Progenitor cell of endocrine pancreas (in vitro differentiated cells): ENCODE data around the gene PPP3CA. TPM values are rescaled to one million over a fixed set of nuclear protein-coding genes. Genes with fewer than 3 reads are reported as not detected.
"Not testable (repeated sequence)": the region's sequence is repeated elsewhere in the genome, so short reads cannot be mapped to it uniquely, and the experiment has no call there.

ENCODE experiments used
- DNase-seq: peaks from one replicate; pipeline ENCODE4 v3.0.0; 2021; ENCODE audit warnings: low spot score; ENCODE audit not compliant: unreplicated experiment
- H3K27ac Mint-ChIP-seq: 2 replicates; pipeline ENCODE4 v1.8.0; 2021; ENCODE audit warnings: mild to moderate bottlenecking, moderate library complexity, mixed read lengths
- H3K27me3 Mint-ChIP-seq: 2 replicates; pipeline ENCODE4 v1.8.0; 2021; ENCODE audit warnings: mixed read lengths
- H3K36me3 Mint-ChIP-seq: 2 replicates; pipeline ENCODE4 v1.8.0; 2022; ENCODE audit warnings: mixed read lengths; ENCODE audit not compliant: insufficient read depth
- H3K4me1 Mint-ChIP-seq: 2 replicates; pipeline ENCODE4 v1.8.0; 2021; ENCODE audit warnings: low read depth, mixed read lengths
- H3K4me3 Mint-ChIP-seq: 2 replicates; pipeline ENCODE4 v1.8.0; 2021; ENCODE audit warnings: low read depth, mild to moderate bottlenecking, moderate library complexity, mixed read lengths
- H3K9me3 Mint-ChIP-seq: 2 replicates; pipeline ENCODE4 v1.8.0; 2021; ENCODE audit warnings: low read depth, mixed read lengths
- total RNA-seq: library from RNA; stranded (reverse); gene quantifications from 2 replicates; pipeline ENCODE4 v1.2.1, GENCODE V29; 2021
- TF ChIP-seq, protein P1 (sequence below): fragments of 200-600 bp; sonication (generic); IDR thresholded peaks from one replicate; pipeline ENCODE4 v1.5.0; 2021; ENCODE audit warnings: antibody characterized with exemption, mild to moderate bottlenecking; ENCODE audit not compliant: unreplicated experiment

The PPP3CA gene
- total RNA-seq, 1 donor from 2014 or later = 22.5 TPM

DNA sequence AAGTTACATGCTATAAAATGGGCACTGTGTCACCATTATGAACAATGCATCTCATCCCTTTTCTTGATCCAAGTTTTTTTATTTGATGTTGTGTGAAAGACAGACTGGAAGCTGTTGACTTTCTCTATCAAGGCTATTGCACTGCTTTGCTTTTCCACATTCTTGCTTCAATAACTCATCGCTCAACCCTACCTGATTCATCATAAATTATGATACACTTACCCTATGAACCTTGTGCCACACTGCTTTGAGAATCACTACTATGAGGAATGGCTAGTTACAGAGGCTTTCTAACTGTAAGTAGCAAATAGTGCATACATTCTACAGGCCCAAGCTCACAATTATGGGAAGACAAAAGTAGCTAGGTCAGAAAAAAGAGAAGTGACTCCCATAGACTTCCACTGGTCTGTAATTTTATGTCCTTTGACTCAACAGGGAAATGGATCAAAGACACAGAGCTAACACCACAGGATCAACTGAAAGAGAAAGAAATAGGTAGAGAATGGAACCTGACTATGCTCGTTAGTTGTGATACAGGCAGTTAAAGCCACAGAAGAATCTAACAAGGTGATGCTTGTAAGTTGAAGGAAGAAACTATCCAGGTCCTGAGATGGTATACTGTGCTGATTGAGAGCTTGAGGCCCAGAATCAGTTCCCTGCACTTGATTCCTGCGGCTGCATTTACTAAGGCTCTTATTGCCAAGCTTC lies 163.5 kb downstream of the PPP3CA start:
- TF ChIP-seq, protein P1, sequence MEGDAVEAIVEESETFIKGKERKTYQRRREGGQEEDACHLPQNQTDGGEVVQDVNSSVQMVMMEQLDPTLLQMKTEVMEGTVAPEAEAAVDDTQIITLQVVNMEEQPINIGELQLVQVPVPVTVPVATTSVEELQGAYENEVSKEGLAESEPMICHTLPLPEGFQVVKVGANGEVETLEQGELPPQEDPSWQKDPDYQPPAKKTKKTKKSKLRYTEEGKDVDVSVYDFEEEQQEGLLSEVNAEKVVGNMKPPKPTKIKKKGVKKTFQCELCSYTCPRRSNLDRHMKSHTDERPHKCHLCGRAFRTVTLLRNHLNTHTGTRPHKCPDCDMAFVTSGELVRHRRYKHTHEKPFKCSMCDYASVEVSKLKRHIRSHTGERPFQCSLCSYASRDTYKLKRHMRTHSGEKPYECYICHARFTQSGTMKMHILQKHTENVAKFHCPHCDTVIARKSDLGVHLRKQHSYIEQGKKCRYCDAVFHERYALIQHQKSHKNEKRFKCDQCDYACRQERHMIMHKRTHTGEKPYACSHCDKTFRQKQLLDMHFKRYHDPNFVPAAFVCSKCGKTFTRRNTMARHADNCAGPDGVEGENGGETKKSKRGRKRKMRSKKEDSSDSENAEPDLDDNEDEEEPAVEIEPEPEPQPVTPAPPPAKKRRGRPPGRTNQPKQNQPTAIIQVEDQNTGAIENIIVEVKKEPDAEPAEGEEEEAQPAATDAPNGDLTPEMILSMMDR = no peak
- H3K9me3 Mint-ChIP-seq = peaks cover 16% of the 10 kb centered on the region
- H3K4me1 Mint-ChIP-seq = peaks cover 2% of the 10 kb centered on the region
- H3K36me3 Mint-ChIP-seq = peaks cover 17% of the 10 kb centered on the region
- H3K27me3 Mint-ChIP-seq = no peaks in the 10 kb centered on the region
- H3K4me3 Mint-ChIP-seq = no peak overlapping the region
- DNase-seq = no peak
- H3K27ac Mint-ChIP-seq = no peak overlapping the region

DNA sequence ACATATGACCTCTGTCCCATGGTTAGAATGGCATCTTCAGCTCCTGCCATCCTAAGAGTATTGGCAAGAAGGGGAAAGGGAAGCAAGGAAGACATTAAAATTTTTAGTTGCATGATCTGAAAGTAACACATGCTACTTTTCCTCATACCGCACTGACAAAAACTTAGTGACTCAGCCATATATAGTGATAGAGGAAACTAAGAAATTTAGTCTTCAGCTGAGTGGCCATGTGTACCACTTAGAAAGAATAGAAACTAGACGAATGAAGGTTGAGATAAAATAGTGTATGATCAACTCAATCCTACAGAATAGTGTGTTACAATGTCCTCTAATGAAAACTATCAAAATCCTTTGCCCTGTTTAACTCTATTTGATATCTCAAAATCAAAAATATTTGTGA lies 164.1 kb downstream of the PPP3CA start:
- Mint-ChIP-seq H3K4me1 (no peaks in the 10 kb centered on the region), H3K4me3 (no peak overlapping the region), H3K27ac (no peak overlapping the region), H3K36me3 (peaks cover 17% of the 10 kb centered on the region), H3K9me3 (peaks cover 16% of the 10 kb centered on the region), H3K27me3 (no peaks in the 10 kb centered on the region)
- no peak for DNase-seq
- TF ChIP-seq, protein P1 = no peak

DNA sequence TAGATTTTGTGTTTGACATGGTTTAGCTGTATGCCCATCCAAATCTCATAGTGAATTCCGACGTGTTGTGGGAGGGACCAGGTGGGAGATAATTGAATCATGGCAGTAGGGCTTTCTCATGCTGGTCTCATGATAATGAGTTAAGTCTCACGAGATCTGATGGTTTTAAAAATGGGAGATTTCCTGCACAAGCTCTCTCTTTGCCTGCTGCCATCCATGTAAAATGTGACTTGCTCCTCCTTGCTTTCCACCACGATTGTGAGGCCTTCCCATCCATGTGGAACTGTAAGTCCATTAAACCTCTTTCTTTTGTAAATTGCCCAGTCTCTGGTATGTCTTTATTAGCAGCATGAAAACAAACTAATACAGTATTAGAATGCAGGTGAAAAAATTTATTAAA lies 164.6 kb downstream of the PPP3CA start:
- Mint-ChIP-seq H3K36me3 (peaks cover 17% of the 10 kb centered on the region), H3K9me3 (peaks cover 16% of the 10 kb centered on the region)
- H3K27ac Mint-ChIP-seq, H3K4me3 Mint-ChIP-seq, H3K4me1 Mint-ChIP-seq, H3K27me3 Mint-ChIP-seq, DNase-seq: not testable (repeated sequence)

DNA sequence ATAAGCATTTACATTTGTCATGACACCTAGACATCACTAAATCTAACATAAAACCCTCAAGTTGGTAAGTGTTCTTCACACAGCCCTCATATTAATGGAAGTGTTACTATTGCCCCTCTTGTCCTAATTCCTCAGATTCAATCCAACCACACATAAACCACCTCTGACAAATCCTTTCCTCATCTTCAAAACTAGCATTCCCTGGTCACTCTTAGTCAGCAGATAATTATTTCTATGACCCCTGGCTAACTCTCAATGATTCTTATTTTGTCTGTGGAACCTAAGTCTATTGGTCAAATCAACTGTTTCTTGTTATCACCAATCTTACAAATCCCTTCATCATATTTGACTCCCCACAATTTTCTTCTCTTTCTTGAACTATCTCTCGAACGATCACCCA lies 168.6 kb downstream of the PPP3CA start:
- H3K9me3 Mint-ChIP-seq = peaks cover 14% of the 10 kb centered on the region
- H3K4me3 Mint-ChIP-seq = no peak overlapping the region
- DNase-seq = no peak
- no peak overlapping the region for H3K27ac Mint-ChIP-seq
- peaks cover 15% of the 10 kb centered on the region for H3K36me3 Mint-ChIP-seq
- TF ChIP-seq, protein P1 = no peak
- no peaks in the 10 kb centered on the region for H3K27me3 Mint-ChIP-seq
- no peaks in the 10 kb centered on the region for H3K4me1 Mint-ChIP-seq

DNA sequence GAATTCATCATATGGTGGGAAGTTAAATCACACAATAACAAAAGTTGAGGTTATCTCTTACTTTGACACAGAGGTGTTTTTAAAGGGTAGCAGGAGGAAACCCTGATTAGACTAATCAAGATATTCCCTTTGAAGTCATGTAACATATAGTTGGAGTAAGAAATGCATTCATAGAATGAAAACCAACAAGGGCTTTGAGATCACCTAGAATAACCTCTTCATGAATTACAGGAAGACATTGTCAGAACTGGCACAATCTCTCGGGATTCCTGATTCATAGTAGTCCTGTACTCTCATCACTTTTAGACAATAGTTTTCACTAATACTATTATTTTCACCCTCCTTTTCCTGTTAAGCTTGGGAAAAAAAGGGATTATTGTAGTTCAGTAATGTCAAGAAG lies 170.2 kb downstream of the PPP3CA start:
- peaks cover 2% of the 10 kb centered on the region for H3K9me3 Mint-ChIP-seq
- no peak for DNase-seq
- no peak overlapping the region for H3K27ac Mint-ChIP-seq
- H3K4me3 Mint-ChIP-seq = no peak overlapping the region
- H3K27me3 Mint-ChIP-seq = no peaks in the 10 kb centered on the region
- no peaks in the 10 kb centered on the region for H3K4me1 Mint-ChIP-seq
- peaks cover 2% of the 10 kb centered on the region for H3K36me3 Mint-ChIP-seq
- TF ChIP-seq, protein P1 = no peak
